Heart left ventricle (tissue), 13 donors: ENCODE measurements around the gene INPP4A.

Experiments used
- POLR2A ChIP-seq, 2 donors: fragments of 450-650 bp; IDR thresholded peaks; one replicate each; pipeline ENCODE4 v1.6.1; 2017; ENCODE audit warnings: antibody characterized with exemption in 2 of 2, mild to moderate bottlenecking in 2 of 2, moderate library complexity in 2 of 2
- TF ChIP-seq, protein P1 (sequence below), 12 donors: fragments of 200-600 bp; sonication (generic) in 4 of 12; IDR thresholded peaks; one replicate each; pipeline versions ENCODE4 v1.5.0 to v1.8.0; 2018 to 2022; ENCODE audit warnings: antibody characterized with exemption in 12 of 12, mild to moderate bottlenecking in 5 of 12
- donor health status: ischemic (EF 13 %, LVEDD 7.1; RV severe dilation, severe dysfunction).
- donor health status: DM: no; HTN: yes; CAD: no.
- donor health status: DM: no; HTN: no; CAD: no.
- donor health status: ischemic (EF 25% LVEDD 6.9; RV normal size, moderate dysfunction).
- donor health status: ischemic (EF 25% LVEDD 5.7; RV mildly dilated, moderate dysfunction).
- donor health status: ischemic (EF 35%, LVEDD 5.7; RV mildly dilated, moderate dysfunction).
- donor health status: nonischemic (EF 11% LVEDD 7.7; RV severe dilation, severe dysfunction).
- donor health status: DM: yes; HTN: yes; CAD: no.
- donor health status: PGD.
- donor health status: ischemic (EF 29% LVEDD 5.4; RV normal size, mild dysfunction).
- donor health status: nonischemic (EF 23%, LVEDD 6.1; RV moderate dilation, normal function).

- TF ChIP-seq, protein P1, sequence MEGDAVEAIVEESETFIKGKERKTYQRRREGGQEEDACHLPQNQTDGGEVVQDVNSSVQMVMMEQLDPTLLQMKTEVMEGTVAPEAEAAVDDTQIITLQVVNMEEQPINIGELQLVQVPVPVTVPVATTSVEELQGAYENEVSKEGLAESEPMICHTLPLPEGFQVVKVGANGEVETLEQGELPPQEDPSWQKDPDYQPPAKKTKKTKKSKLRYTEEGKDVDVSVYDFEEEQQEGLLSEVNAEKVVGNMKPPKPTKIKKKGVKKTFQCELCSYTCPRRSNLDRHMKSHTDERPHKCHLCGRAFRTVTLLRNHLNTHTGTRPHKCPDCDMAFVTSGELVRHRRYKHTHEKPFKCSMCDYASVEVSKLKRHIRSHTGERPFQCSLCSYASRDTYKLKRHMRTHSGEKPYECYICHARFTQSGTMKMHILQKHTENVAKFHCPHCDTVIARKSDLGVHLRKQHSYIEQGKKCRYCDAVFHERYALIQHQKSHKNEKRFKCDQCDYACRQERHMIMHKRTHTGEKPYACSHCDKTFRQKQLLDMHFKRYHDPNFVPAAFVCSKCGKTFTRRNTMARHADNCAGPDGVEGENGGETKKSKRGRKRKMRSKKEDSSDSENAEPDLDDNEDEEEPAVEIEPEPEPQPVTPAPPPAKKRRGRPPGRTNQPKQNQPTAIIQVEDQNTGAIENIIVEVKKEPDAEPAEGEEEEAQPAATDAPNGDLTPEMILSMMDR (IDR thresholded peaks at IDR 0.05) = no peak
- TF ChIP-seq POLR2A (IDR thresholded peaks at IDR 0.05) = no peak
Observed at GRCh38 chr2:98521266-98521665, 76.6 kb downstream of the INPP4A start.
